Neural progenitor cell (in vitro differentiated cells): ENCODE data around the gene IFIH1. TPM values are rescaled to one million over a fixed set of nuclear protein-coding genes. Genes with fewer than 3 reads are reported as not detected.

Experiments
- DNase-seq: peaks from one replicate; pipeline ENCODE4 v3.0.0-alpha.2; 2016; ENCODE audit warnings: low spot score
- H2AFZ ChIP-seq: fragments of 200-600 bp; sonication (generic); replicated peaks from 2 replicates; pipeline ENCODE4 v1.6.1; 2016; ENCODE audit warnings: antibody characterized with exemption
- H3F3A ChIP-seq: fragments of 200-600 bp; sonication (generic); 2 replicates; pipeline ENCODE4 v1.6.1; 2016; ENCODE audit warnings: antibody characterized with exemption, low read depth
- H3K27ac ChIP-seq: fragments of 200-600 bp; sonication (generic); 2 replicates; pipeline ENCODE4 v1.5.1; 2016; ENCODE audit warnings: mild to moderate bottlenecking
- H3K27me3 ChIP-seq: fragments of 200-600 bp; sonication (generic); 2 replicates; pipeline ENCODE4 v1.6.1; 2016; ENCODE audit warnings: mild to moderate bottlenecking, moderate library complexity
- H3K36me3 ChIP-seq: fragments of 200-600 bp; sonication (generic); 2 replicates; pipeline ENCODE4 v1.5.1; 2016
- H3K4me1 ChIP-seq: fragments of 200-600 bp; sonication (generic); 2 replicates; pipeline ENCODE4 v1.6.1; 2016; ENCODE audit warnings: mixed run types
- H3K4me2 ChIP-seq: fragments of 200-600 bp; sonication (generic); 2 replicates; pipeline ENCODE4 v1.6.1; 2016
- H3K4me3 ChIP-seq: fragments of 200-600 bp; sonication (generic); 2 replicates; pipeline ENCODE4 v1.5.1; 2016
- H3K79me2 ChIP-seq: fragments of 200-600 bp; sonication (generic); 2 replicates; pipeline ENCODE4 v1.6.1; 2016; ENCODE audit warnings: low read depth
- H3K9ac ChIP-seq: fragments of 200-600 bp; sonication (generic); 2 replicates; pipeline ENCODE4 v1.6.1; 2016
- H3K9me3 ChIP-seq: fragments of 200-600 bp; sonication (generic); 2 replicates; pipeline ENCODE4 v1.5.1; 2016; ENCODE audit warnings: low read depth
- H4K20me1 ChIP-seq: fragments of 200-600 bp; sonication (generic); 2 replicates; pipeline ENCODE4 v1.6.1; 2016; ENCODE audit warnings: low read depth
- H3K27ac Mint-ChIP-seq: 3 replicates; pipeline ENCODE4 v1.8.0; 2021; ENCODE audit warnings: mixed read lengths
- H3K27me3 Mint-ChIP-seq: 2 replicates; pipeline ENCODE4 v1.8.0; 2022; ENCODE audit warnings: low read depth, mild to moderate bottlenecking, inconsistent platforms, moderate library complexity, mixed read lengths; ENCODE audit not compliant: insufficient read depth
- H3K36me3 Mint-ChIP-seq: 3 replicates; pipeline ENCODE4 v1.8.0; 2021; ENCODE audit warnings: mixed read lengths
- H3K4me1 Mint-ChIP-seq: 3 replicates; pipeline ENCODE4 v1.8.0; 2021; ENCODE audit warnings: mixed read lengths
- H3K4me3 Mint-ChIP-seq: 3 replicates; pipeline ENCODE4 v1.8.0; 2021; ENCODE audit warnings: mild to moderate bottlenecking, moderate library complexity, mixed read lengths
- H3K9me3 Mint-ChIP-seq: 3 replicates; pipeline ENCODE4 v1.8.0; 2020; ENCODE audit warnings: mixed read lengths
- CTCF ChIP-seq: fragments of 200-600 bp; sonication (generic); IDR thresholded peaks from 2 replicates; pipeline ENCODE4 v1.5.1; 2017; ENCODE audit warnings: antibody characterized with exemption, mild to moderate bottlenecking
- EZH2 ChIP-seq: fragments of 200-600 bp; sonication (generic); IDR thresholded peaks from 2 replicates; pipeline ENCODE4 v1.6.1; 2017; ENCODE audit warnings: antibody characterized with exemption, mild to moderate bottlenecking, moderate library complexity
- EZH2phosphoT487 ChIP-seq: fragments of 200-600 bp; sonication (generic); IDR thresholded peaks from 2 replicates; pipeline ENCODE4 v1.6.1; 2017; ENCODE audit warnings: antibody characterized with exemption
- total RNA-seq: library from RNA; depleted of rRNA; stranded (reverse); fragments of >200 nt; gene quantifications from 2 replicates; pipeline ENCODE4 v1.2.3, GENCODE V29; 2015; ENCODE audit warnings: low replicate concordance

Gene IFIH1
- total RNA-seq, 1 donor from 2014 or later = 0.79 TPM

GRCh38 chr2:162317861-162318327, 590 bp downstream of the IFIH1 start:
- no peak overlapping the region for H3K9ac ChIP-seq

GRCh38 chr2:162317058-162317742, 1.3 kb downstream of the IFIH1 start:
- H2AFZ ChIP-seq = peak overlapping the region; percentile 94
- H3K9me3 ChIP-seq = no peaks in the 10 kb centered on the region
- Mint-ChIP-seq H3K36me3 (no peaks in the 10 kb centered on the region), H3K9me3 (peaks cover 3% of the 10 kb centered on the region), H3K27ac (no peak overlapping the region), H3K4me1 (peaks cover 5% of the 10 kb centered on the region), H3K27me3 (no peaks in the 10 kb centered on the region), H3K4me3 (no peak overlapping the region)
- no peaks in the 10 kb centered on the region for H3F3A ChIP-seq
- H4K20me1 ChIP-seq = no peaks in the 10 kb centered on the region
- H3K36me3 ChIP-seq = no peaks in the 10 kb centered on the region
- peaks cover 38% of the 10 kb centered on the region for H3K27me3 ChIP-seq
- H3K4me3 ChIP-seq = no peak overlapping the region
- H3K4me2 ChIP-seq = no peak overlapping the region
- no peak overlapping the region for H3K27ac ChIP-seq
- DNase-seq = no peak
- TF ChIP-seq CTCF = no peak
- no peak for TF ChIP-seq EZH2phosphoT487
- TF ChIP-seq EZH2 = no peak
- no peaks in the 10 kb centered on the region for H3K79me2 ChIP-seq
- H3K9ac ChIP-seq = no peak overlapping the region
- no peaks in the 10 kb centered on the region for H3K4me1 ChIP-seq

More at GRCh38 chr2:162317861-162318327, 590 bp downstream of the IFIH1 start:
- H3K27me3 Mint-ChIP-seq = no peaks in the 10 kb centered on the region
- H3K27ac Mint-ChIP-seq = no peak overlapping the region
- no peaks in the 10 kb centered on the region for H3F3A ChIP-seq
- H3K4me2 ChIP-seq = peak overlapping the region; percentile 77
- no peaks in the 10 kb centered on the region for H3K36me3 ChIP-seq
- peaks cover 38% of the 10 kb centered on the region for H3K27me3 ChIP-seq
- H3K79me2 ChIP-seq = no peaks in the 10 kb centered on the region
- no peak overlapping the region for H3K27ac ChIP-seq
- peak overlapping the region; percentile 67 for H3K4me3 ChIP-seq
- peaks cover 5% of the 10 kb centered on the region for H3K4me1 Mint-ChIP-seq
- no peaks in the 10 kb centered on the region for H4K20me1 ChIP-seq
- peak overlapping the region; percentile 89 for H3K4me3 Mint-ChIP-seq
- TF ChIP-seq CTCF (no peak), EZH2 (no peak), EZH2phosphoT487 (no peak)
- H2AFZ ChIP-seq = peak overlapping the region; percentile 94
- H3K9me3 Mint-ChIP-seq = peaks cover 3% of the 10 kb centered on the region
- no peaks in the 10 kb centered on the region for H3K36me3 Mint-ChIP-seq
- H3K4me1 ChIP-seq = no peaks in the 10 kb centered on the region
- H3K9me3 ChIP-seq = no peaks in the 10 kb centered on the region
- DNase-seq = no peak

- Histone ChIP-seq H3K9ac (no peak overlapping the region), H3K79me2 (no peaks in the 10 kb centered on the region), H2AFZ (no peak overlapping the region), H3K9me3 (no peaks in the 10 kb centered on the region), H4K20me1 (no peaks in the 10 kb centered on the region), H3K4me2 (no peak overlapping the region), H3F3A (no peaks in the 10 kb centered on the region), H3K27ac (no peak overlapping the region), H3K36me3 (no peaks in the 10 kb centered on the region), H3K4me3 (no peak overlapping the region), H3K4me1 (no peaks in the 10 kb centered on the region), H3K27me3 (peaks cover 38% of the 10 kb centered on the region)
- H3K36me3 Mint-ChIP-seq = no peaks in the 10 kb centered on the region
- DNase-seq = no peak
- H3K27ac Mint-ChIP-seq = no peak overlapping the region
- peaks cover 3% of the 10 kb centered on the region for H3K9me3 Mint-ChIP-seq
- peaks cover 5% of the 10 kb centered on the region for H3K4me1 Mint-ChIP-seq
- TF ChIP-seq CTCF (no peak), EZH2phosphoT487 (no peak), EZH2 (no peak)
- H3K4me3 Mint-ChIP-seq = no peak overlapping the region
- no peaks in the 10 kb centered on the region for H3K27me3 Mint-ChIP-seq
Measured at GRCh38 chr2:162316590-162316989, 1.9 kb downstream of the IFIH1 start.
